Measurements from ENCODE around the gene KRTAP12-2.

The KRTAP12-2 gene

GRCh38 chr21:44666401-44667320 lies at the start of gene KRTAP12-2:
KRTAP12-2 (minus strand) TSS chr21:44666927; CDS start chr21:44666886, 41 bp downstream.
- peak; percentile 86 for DNase-seq

GRCh38 chr21:44714905-44715304 lies 48.2 kb upstream of the KRTAP12-2 start:
- no peak for DNase-seq

GRCh38 chr21:44713846-44714245 lies 47.1 kb upstream of the KRTAP12-2 start:
- no peak for DNase-seq

GRCh38 chr21:44713130-44713529 lies 46.4 kb upstream of the KRTAP12-2 start:
- no peak for DNase-seq

- DNase-seq, result no peak
Observed at GRCh38 chr21:44712203-44713028, 45.7 kb upstream of the KRTAP12-2 start.

- DNase-seq, result peak; percentile 92
Observed at GRCh38 chr21:44711327-44712202, 44.8 kb upstream of the KRTAP12-2 start, which contains the start of gene TSPEAR. TSPEAR (minus strand) TSS chr21:44711572; CDS start chr21:44711514, 58 bp downstream.

GRCh38 chr21:44710756-44711326 lies 44.1 kb upstream of the KRTAP12-2 start:
- peak; percentile 100 for DNase-seq

GRCh38 chr21:44710294-44710665 lies 43.6 kb upstream of the KRTAP12-2 start:
- DNase-seq, result peak; percentile 74

- DNase-seq, result peak; percentile 94
Observed at GRCh38 chr21:44709426-44710293, 42.9 kb upstream of the KRTAP12-2 start.

GRCh38 chr21:44708866-44709425 lies 42.2 kb upstream of the KRTAP12-2 start:
- DNase-seq, result no peak

- peak; percentile 57 for DNase-seq
Observed at GRCh38 chr21:44708213-44708865, 41.6 kb upstream of the KRTAP12-2 start.

- no peak for DNase-seq
Observed at GRCh38 chr21:44706706-44707581, 40.2 kb upstream of the KRTAP12-2 start.

GRCh38 chr21:44706026-44706705 lies 39.4 kb upstream of the KRTAP12-2 start:
- no peak for DNase-seq

GRCh38 chr21:44704636-44705001 lies 37.9 kb upstream of the KRTAP12-2 start:
- no peak for DNase-seq

GRCh38 chr21:44703731-44704635 lies 37.3 kb upstream of the KRTAP12-2 start:
- no peak for DNase-seq

GRCh38 chr21:44702973-44703730 lies 36.4 kb upstream of the KRTAP12-2 start:
- DNase-seq, result peak; percentile 96
